IPS-18a (cell line): ENCODE measurements around the gene PSME3.
A peak's percentile ranks its signal among the peaks of the same experiment; 100 is the strongest.

Source experiments
- H3K27ac ChIP-seq: one replicate; pipeline ENCODE4 v1.5.1; 2013; ENCODE audit warnings: low read length
- H3K27me3 ChIP-seq: one replicate; pipeline ENCODE4 v1.6.1; 2013; ENCODE audit warnings: mild to moderate bottlenecking, low read length; ENCODE audit not compliant: control insufficient read depth, insufficient read depth
- H3K36me3 ChIP-seq: one replicate; pipeline ENCODE4 v1.6.1; 2013; ENCODE audit warnings: low read depth, low read length; ENCODE audit not compliant: control insufficient read depth
- H3K4me1 ChIP-seq: one replicate; pipeline ENCODE4 v1.6.1; 2013; ENCODE audit warnings: low read depth, low read length; ENCODE audit not compliant: control insufficient read depth
- H3K4me3 ChIP-seq: one replicate; pipeline ENCODE4 v1.5.1; 2013; ENCODE audit warnings: low read length
- H3K9ac ChIP-seq: one replicate; pipeline ENCODE4 v1.6.1; 2013; ENCODE audit warnings: mild to moderate bottlenecking, low read length, moderate library complexity
- H3K9me3 ChIP-seq: one replicate; pipeline ENCODE4 v1.6.1; 2013; ENCODE audit warnings: low read depth, low read length; ENCODE audit not compliant: control insufficient read depth

Gene PSME3

GRCh38 chr17:42832934-42833766 is at the start of gene PSME3:
Gene PSME3, plus strand, starts transcription at chr17:42833397. Its CDS starts 235 bp downstream, at chr17:42833632.
- H3K4me1 ChIP-seq, result peaks cover 3% of the 10 kb centered on the region
- H3K9ac ChIP-seq, result peak within 1 kb of the TSS; percentile 92
- no peaks in the 10 kb centered on the region for H3K9me3 ChIP-seq

GRCh38 chr17:42783791-42784138 is 49.4 kb upstream of the PSME3 start:
- Histone ChIP-seq H3K4me1 (peaks cover 6% of the 10 kb centered on the region), H3K9ac (no peak overlapping the region), H3K27ac (no peak overlapping the region), H3K4me3 (no peak overlapping the region), H3K9me3 (no peaks in the 10 kb centered on the region), H3K27me3 (peaks cover 39% of the 10 kb centered on the region), H3K36me3 (peaks cover 8% of the 10 kb centered on the region)

More at GRCh38 chr17:42832934-42833766, at the start of gene PSME3:
- Histone ChIP-seq H3K36me3 (peaks cover 24% of the 10 kb centered on the region), H3K4me3 (peak within 1 kb of the TSS; percentile 62), H3K27ac (peak within 1 kb of the TSS; percentile 95), H3K27me3 (peaks cover 6% of the 10 kb centered on the region)

DNA sequence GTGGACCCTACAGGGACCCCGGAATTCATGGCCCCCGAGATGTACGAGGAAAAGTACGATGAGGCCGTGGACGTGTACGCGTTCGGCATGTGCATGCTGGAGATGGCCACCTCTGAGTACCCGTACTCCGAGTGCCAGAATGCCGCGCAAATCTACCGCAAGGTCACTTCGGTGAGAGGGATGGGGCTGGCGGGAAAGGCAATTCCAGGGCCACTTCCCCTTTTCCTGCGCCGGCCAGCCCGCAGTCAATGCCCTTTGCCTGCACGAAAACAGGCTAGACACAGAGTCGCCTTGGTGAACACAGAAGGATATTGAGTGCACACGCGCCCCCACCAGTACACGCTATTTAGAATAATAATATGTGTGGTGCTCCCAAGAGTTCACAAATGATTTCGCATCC is 48.8 kb upstream of the PSME3 start:
- Histone ChIP-seq H3K27ac (no peak overlapping the region), H3K27me3 (peaks cover 39% of the 10 kb centered on the region), H3K9ac (no peak overlapping the region), H3K9me3 (no peaks in the 10 kb centered on the region), H3K36me3 (peaks cover 2% of the 10 kb centered on the region), H3K4me3 (no peak overlapping the region), H3K4me1 (peaks cover 6% of the 10 kb centered on the region)

DNA sequence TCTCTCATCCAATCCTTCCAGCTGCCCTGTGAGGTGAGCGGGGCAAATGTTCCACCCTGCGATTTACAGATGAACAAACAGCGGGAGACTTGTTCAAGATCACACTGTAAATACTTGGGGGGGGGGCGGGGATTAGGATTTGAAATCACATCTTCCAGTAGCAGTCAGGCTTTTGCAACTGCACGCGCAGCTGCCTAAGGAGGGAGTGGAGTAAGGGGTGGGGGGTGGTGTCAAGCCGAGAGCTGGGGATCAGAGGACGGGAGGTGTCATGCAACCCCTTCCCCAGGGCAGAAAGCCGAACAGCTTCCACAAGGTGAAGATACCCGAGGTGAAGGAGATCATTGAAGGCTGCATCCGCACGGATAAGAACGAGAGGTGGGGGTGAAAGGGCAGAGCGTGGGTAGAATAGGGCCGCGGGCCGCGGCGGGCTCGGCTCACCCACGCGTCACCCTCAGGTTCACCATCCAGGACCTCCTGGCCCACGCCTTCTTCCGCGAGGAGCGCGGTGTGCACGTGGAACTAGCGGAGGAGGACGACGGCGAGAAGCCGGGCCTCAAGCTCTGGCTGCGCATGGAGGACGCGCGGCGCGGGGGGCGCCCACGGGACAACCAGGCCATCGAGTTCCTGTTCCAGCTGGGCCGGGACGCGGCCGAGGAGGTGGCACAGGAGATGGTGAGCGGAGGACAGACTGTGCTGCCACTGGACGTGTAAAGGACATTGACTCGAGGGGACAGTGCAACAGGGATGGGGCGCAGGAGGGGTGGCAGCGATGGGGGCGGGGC is 48.2 kb upstream of the PSME3 start:
- H3K4me1 ChIP-seq, result peaks cover under 1% of the 10 kb centered on the region

GRCh38 chr17:42787266-42787665 is 45.9 kb upstream of the PSME3 start:
- Histone ChIP-seq H3K27me3 (peaks cover 21% of the 10 kb centered on the region), H3K4me1 (no peaks in the 10 kb centered on the region), H3K27ac (no peak overlapping the region), H3K9me3 (no peaks in the 10 kb centered on the region), H3K4me3 (no peak overlapping the region), H3K36me3 (no peaks in the 10 kb centered on the region), H3K9ac (no peak overlapping the region)

More for the DNA sequence above, 48.2 kb upstream of the PSME3 start:
- H3K4me3 ChIP-seq, result no peak overlapping the region
- peaks cover 39% of the 10 kb centered on the region for H3K27me3 ChIP-seq
- H3K9ac ChIP-seq, result no peak overlapping the region
- no peaks in the 10 kb centered on the region for H3K9me3 ChIP-seq
- H3K36me3 ChIP-seq, result no peaks in the 10 kb centered on the region
- no peak overlapping the region for H3K27ac ChIP-seq

DNA sequence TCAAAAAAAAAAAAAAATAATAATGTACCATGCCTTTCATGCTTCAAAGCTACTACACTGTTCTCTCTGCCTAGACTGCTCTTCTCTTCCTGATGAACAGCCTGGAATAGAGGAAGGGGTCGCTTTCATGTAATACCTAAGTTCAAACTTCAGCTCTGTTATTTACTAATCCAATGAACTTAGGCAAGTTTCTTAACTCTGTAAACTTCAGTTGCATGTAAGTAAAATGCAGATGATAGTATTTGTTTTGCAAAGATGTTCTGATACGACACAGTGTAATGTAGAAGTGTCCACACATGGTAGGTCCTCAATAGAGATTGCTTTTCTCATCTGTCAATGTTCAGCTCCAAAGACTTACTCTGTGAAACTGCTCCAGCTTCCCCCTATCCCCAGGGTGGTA is 41.2 kb upstream of the PSME3 start:
- H3K27ac ChIP-seq, result no peak overlapping the region
- H3K4me1 ChIP-seq, result no peaks in the 10 kb centered on the region
- H3K9ac ChIP-seq, result no peak overlapping the region
- no peaks in the 10 kb centered on the region for H3K36me3 ChIP-seq
- no peaks in the 10 kb centered on the region for H3K27me3 ChIP-seq
- H3K4me3 ChIP-seq, result no peak overlapping the region
- H3K9me3 ChIP-seq, result no peaks in the 10 kb centered on the region

DNA sequence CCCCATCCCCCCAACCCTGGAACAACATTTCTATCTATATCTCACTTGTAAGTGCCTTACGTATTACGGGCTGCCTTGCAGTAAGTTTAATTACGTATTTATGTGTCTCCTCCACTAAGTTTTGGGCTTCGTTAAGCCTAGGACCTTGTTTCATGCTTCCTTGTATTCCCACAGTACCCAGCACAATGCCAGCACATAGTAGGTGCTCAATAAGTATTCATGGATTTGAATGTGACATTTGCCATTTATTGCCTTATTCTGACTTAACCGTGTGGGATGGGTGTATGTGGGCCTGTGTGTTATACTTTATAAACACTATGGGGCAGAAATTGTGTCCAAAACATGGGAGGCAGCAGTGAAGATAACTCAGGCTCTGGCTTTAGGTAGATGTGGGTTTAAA is 40.7 kb upstream of the PSME3 start:
- Histone ChIP-seq H3K9me3 (no peaks in the 10 kb centered on the region), H3K4me1 (no peaks in the 10 kb centered on the region), H3K27ac (no peak overlapping the region), H3K4me3 (no peak overlapping the region), H3K27me3 (no peaks in the 10 kb centered on the region), H3K36me3 (no peaks in the 10 kb centered on the region), H3K9ac (no peak overlapping the region)

DNA sequence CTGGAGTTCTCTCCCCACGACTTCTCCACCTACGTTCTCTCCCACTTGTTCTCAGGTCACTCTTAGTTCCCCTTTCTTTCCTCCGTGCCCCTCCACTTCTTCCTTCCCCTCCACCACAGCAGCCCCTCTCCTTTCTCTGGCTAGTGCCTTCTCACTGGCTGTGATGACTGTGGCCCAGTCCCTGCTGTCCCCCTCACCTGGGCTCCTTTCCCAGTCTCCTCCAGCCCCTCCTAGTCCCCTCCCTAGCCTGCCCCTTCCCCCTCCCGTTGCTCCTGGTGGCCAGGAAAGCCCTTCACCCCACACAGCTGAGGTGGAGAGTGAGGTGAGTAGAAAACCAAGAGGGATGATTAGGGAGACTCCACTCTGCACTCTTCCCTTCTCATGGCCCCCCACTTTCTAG is 38.1 kb upstream of the PSME3 start:
- H3K9me3 ChIP-seq, result no peaks in the 10 kb centered on the region
- H3K9ac ChIP-seq, result no peak overlapping the region
- H3K4me3 ChIP-seq, result no peak overlapping the region
- H3K36me3 ChIP-seq, result no peaks in the 10 kb centered on the region
- peaks cover 8% of the 10 kb centered on the region for H3K27me3 ChIP-seq
- peaks cover 4% of the 10 kb centered on the region for H3K4me1 ChIP-seq
- no peak overlapping the region for H3K27ac ChIP-seq

DNA sequence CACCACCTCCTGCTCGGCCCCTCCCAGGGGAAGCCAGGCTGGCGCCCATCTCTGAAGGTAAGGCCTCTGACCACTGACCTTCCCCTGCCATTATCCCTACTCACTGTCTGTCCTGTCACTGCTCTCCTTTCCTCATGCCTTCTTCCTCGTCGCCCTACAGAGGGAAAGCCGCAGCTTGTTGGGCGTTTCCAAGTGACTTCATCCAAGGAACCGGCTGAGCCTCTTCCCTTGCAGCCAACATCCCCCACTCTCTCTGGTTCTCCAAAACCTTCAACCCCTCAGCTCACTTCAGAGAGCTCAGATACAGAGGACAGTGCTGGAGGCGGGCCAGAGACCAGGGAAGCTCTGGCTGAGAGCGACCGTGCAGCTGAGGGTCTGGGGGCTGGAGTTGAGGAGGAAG is 37.7 kb upstream of the PSME3 start:
- H3K4me1 ChIP-seq, result peaks cover 4% of the 10 kb centered on the region
- no peak overlapping the region for H3K4me3 ChIP-seq
- H3K9ac ChIP-seq, result no peak overlapping the region
- no peaks in the 10 kb centered on the region for H3K36me3 ChIP-seq
- H3K27me3 ChIP-seq, result peaks cover 12% of the 10 kb centered on the region
- H3K27ac ChIP-seq, result no peak overlapping the region
- no peaks in the 10 kb centered on the region for H3K9me3 ChIP-seq

GRCh38 chr17:42796066-42796758 is 37.0 kb upstream of the PSME3 start:
- H3K27ac ChIP-seq, result no peak overlapping the region
- H3K36me3 ChIP-seq, result no peaks in the 10 kb centered on the region
- H3K9ac ChIP-seq, result no peak overlapping the region
- H3K27me3 ChIP-seq, result peaks cover 15% of the 10 kb centered on the region
- H3K4me3 ChIP-seq, result no peak overlapping the region
- H3K9me3 ChIP-seq, result no peaks in the 10 kb centered on the region
- peaks cover 4% of the 10 kb centered on the region for H3K4me1 ChIP-seq
